B cell (primary cell): ENCODE measurements around the gene ITFG1.

Source experiments
- EZH2 ChIP-seq: IDR thresholded peaks from 2 replicates; pipeline ENCODE4 v1.6.1; 2012; ENCODE audit warnings: borderline replicate concordance, low read depth, mild to moderate bottlenecking, moderate library complexity, low read length; ENCODE audit not compliant: insufficient read depth, poor library complexity, severe bottlenecking
- TF ChIP-seq, protein P1 (sequence below): fragments of 200-600 bp; IDR thresholded peaks from one replicate; pipeline ENCODE4 v1.8.0; 2022; ENCODE audit warnings: antibody characterized with exemption, mild to moderate bottlenecking

DNA sequence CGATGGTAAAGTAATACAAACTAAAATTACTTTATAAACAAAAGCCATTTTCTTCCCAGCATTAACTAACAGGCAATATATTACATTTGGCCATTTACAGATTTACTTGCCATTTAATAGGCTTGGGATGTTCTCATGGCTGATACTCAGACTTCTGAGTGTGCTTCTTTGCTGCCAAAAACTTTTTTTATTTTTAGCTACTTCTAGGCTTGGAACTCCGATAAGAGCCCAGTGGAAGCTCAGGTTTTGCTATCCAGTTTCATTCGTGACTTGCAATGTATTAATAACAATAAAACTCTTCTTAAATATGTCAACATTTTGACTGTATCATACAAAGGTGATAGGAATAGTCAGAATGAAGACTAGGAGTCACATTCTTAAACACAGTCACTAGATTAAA lies 152.3 kb downstream of the ITFG1 start:
- TF ChIP-seq, protein P1, sequence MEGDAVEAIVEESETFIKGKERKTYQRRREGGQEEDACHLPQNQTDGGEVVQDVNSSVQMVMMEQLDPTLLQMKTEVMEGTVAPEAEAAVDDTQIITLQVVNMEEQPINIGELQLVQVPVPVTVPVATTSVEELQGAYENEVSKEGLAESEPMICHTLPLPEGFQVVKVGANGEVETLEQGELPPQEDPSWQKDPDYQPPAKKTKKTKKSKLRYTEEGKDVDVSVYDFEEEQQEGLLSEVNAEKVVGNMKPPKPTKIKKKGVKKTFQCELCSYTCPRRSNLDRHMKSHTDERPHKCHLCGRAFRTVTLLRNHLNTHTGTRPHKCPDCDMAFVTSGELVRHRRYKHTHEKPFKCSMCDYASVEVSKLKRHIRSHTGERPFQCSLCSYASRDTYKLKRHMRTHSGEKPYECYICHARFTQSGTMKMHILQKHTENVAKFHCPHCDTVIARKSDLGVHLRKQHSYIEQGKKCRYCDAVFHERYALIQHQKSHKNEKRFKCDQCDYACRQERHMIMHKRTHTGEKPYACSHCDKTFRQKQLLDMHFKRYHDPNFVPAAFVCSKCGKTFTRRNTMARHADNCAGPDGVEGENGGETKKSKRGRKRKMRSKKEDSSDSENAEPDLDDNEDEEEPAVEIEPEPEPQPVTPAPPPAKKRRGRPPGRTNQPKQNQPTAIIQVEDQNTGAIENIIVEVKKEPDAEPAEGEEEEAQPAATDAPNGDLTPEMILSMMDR, result no peak
- no peak for TF ChIP-seq EZH2
